BE2C (cell line): Measurements from ENCODE around the gene SLC51B.
"Not testable (repeated sequence)": the region's sequence is repeated elsewhere in the genome, so short reads cannot be mapped to it uniquely, and the experiment has no call there.

ENCODE experiments used
- DNase-seq: peaks from one replicate; pipeline ENCODE4 v3.0.0-alpha.2; 2020
- H3K27me3 ChIP-seq: fragments of 250-450 bp; sonication (Bioruptor Pico); 2 replicates; pipeline ENCODE4 v1.5.1; 2020; ENCODE audit warnings: mild to moderate bottlenecking
- H3K36me3 ChIP-seq: fragments of 250-450 bp; sonication (Bioruptor Pico); 2 replicates; pipeline ENCODE4 v1.5.1; 2020; ENCODE audit warnings: mild to moderate bottlenecking
- H3K4me1 ChIP-seq: fragments of 250-450 bp; sonication (Bioruptor Pico); 2 replicates; pipeline ENCODE4 v1.5.1; 2020
- H3K4me3 ChIP-seq: 2 replicates; pipeline ENCODE4 v1.5.1; 2011; ENCODE audit warnings: low read depth, low read length
- H3K9me3 ChIP-seq: fragments of 250-450 bp; sonication (Bioruptor Pico); 2 replicates; pipeline ENCODE4 v1.5.1; 2020
- TF ChIP-seq, protein P1 (sequence below): IDR thresholded peaks from 2 replicates; pipeline ENCODE4 v1.5.1; 2012; ENCODE audit warnings: mild to moderate bottlenecking, low read depth, low read length

The SLC51B gene

DNA sequence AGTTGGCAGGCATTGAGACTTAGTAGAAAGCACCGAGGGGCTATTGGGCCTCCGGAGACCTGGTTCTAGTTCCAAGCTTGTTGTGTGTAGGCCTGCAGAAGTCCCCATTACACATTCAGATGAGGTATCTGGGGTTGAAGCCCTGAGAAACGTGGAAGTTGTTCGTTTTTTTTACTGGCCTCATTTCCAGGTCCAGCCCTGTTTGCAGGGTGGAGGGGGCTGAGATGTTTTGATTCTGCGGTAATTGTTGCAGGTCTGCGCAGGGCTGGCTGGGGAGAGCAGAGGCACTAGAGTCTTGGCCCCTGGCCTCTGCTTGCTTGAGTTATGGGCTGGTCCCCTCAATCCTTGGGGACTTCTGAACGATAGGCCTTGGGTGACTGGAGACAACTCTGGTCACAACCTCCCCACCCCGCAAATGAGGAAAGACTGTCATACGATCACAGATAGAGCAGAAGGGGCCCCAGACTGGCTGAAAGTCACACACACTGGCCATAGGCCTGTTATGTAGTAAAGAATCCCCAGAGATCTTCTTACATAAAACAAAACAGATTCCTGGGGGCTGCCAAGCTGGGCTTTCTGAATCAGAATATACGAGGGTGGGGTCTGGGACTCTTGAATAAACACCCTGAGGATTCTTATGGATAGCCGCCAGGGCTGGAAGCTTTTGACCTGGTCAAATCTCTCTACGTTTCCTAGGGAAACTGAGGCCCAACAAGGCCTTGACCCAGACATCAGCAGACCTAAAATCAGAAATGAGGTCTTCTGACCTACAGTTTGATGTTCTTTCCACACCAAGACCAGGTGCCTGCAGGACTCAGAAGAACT, 47.0 kb downstream of the SLC51B start:
- no peaks in the 10 kb centered on the region for H3K27me3 ChIP-seq
- no peaks in the 10 kb centered on the region for H3K36me3 ChIP-seq
- TF ChIP-seq, protein P1, sequence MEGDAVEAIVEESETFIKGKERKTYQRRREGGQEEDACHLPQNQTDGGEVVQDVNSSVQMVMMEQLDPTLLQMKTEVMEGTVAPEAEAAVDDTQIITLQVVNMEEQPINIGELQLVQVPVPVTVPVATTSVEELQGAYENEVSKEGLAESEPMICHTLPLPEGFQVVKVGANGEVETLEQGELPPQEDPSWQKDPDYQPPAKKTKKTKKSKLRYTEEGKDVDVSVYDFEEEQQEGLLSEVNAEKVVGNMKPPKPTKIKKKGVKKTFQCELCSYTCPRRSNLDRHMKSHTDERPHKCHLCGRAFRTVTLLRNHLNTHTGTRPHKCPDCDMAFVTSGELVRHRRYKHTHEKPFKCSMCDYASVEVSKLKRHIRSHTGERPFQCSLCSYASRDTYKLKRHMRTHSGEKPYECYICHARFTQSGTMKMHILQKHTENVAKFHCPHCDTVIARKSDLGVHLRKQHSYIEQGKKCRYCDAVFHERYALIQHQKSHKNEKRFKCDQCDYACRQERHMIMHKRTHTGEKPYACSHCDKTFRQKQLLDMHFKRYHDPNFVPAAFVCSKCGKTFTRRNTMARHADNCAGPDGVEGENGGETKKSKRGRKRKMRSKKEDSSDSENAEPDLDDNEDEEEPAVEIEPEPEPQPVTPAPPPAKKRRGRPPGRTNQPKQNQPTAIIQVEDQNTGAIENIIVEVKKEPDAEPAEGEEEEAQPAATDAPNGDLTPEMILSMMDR: no peak
- no peak overlapping the region for H3K4me3 ChIP-seq
- no peaks in the 10 kb centered on the region for H3K9me3 ChIP-seq
- 0 out of 2 replicates have a peak, but pooled peaks cover 3% of the 10 kb centered on the region for H3K4me1 ChIP-seq
- no peak for DNase-seq

DNA sequence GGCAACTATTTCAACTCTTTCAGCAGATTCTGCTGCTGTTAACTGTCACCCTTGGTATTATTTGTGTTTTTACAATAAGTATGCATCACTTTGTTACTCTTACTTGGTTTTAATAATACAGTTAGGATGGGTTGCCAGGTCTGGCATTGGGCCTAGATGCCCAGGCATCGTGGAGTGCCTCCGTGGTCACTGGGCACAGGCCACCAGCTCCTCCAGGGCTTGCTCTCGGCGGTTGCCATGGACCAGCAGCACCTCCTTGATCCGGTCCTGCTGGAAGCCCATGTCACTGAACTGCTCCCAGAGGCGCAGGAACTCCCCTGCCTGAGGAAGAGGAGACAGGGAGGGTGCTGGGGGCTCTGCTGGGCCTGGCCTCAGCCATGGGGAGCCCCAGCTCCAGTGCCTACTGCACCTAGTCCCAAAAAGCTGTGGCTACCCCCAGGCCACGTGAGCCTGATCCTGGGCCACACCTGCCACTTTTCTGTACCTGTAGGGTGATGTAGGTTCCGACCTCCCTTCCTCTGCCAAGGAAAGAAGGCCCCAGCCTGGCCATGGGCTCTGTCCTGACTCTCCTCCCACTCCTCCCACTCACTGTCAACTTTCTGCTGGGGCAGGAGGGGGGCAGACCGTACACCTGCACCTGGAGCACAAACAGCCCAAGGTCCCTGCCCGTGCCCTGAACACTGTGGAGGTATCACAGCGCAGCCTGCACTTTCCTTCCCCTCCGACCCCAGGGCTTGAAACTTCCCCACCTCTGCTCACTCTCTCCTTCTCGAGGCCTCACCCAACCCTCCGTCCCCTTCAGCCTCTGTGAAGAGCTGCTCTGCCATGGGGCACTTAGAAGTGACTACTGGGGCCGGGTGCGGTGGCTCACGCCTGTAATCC, 48.0 kb downstream of the SLC51B start:
- TF ChIP-seq, protein P1: no peak
- H3K9me3 ChIP-seq: no peaks in the 10 kb centered on the region
- H3K36me3 ChIP-seq: no peaks in the 10 kb centered on the region
- DNase-seq: no peak
- no peak overlapping the region for H3K4me3 ChIP-seq
- H3K4me1 ChIP-seq: 0 out of 2 replicates have a peak, but pooled peaks cover 3% of the 10 kb centered on the region
- no peaks in the 10 kb centered on the region for H3K27me3 ChIP-seq

DNA sequence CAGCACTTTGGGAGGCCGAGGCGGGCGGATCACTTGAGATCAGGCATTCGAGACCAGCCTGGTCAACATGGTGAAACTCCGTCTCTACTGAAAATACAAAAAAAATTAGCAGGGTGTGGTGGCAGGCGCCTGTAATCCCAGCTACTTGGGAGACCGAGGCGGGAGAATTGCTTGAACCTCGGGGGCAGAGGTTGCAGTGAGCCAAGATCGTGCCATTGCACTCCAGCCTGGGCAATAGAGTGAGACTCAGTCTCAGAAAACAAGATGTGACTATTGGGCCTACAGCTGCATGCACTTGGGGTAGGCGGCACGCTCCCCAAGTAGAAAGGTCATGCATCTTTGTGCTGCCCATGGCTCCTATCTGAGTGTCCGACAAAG, 48.6 kb downstream of the SLC51B start:
- H3K36me3 ChIP-seq, H3K27me3 ChIP-seq, H3K9me3 ChIP-seq, H3K4me1 ChIP-seq, DNase-seq, H3K4me3 ChIP-seq: not testable (repeated sequence)

DNA sequence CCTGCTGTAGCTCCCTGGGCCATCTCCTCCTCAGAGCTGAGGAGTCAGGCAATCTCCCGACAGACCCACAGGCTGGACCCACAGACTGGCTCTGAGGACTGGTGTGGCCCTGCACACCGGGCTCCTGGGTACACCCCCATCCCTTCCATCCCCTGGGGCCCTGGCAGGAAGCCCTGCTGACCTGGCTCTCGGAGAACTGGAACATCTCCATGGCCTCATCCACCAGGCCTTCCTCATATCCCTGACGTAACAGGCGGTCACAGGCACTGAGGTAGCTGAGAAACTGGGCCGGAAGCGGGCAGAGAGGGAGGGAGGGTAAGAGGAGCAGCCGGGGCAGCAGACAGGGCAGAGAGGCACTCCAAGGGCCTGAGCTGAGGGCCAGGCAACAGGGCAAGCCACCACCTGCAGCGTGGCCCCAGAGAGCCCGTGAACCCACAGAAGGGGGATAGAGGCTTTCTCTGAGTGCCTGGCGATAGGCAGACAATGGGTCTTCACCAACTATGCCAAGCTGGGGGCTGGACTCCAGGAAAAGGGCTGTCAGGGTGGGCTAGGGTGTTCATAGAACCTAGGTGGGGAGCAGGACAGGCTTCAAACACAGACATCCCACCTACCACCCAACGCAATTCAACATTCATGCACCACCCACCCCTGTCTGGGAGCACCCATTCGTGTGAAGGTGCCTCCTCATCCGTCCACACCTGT, 49.3 kb downstream of the SLC51B start:
- H3K4me1 ChIP-seq: 0 out of 2 replicates have a peak, but pooled peaks cover 3% of the 10 kb centered on the region
- TF ChIP-seq, protein P1: no peak
- DNase-seq: peak; percentile 38
- no peaks in the 10 kb centered on the region for H3K27me3 ChIP-seq
- peaks cover 9% of the 10 kb centered on the region for H3K36me3 ChIP-seq
- H3K9me3 ChIP-seq: no peaks in the 10 kb centered on the region
- no peak overlapping the region for H3K4me3 ChIP-seq

DNA sequence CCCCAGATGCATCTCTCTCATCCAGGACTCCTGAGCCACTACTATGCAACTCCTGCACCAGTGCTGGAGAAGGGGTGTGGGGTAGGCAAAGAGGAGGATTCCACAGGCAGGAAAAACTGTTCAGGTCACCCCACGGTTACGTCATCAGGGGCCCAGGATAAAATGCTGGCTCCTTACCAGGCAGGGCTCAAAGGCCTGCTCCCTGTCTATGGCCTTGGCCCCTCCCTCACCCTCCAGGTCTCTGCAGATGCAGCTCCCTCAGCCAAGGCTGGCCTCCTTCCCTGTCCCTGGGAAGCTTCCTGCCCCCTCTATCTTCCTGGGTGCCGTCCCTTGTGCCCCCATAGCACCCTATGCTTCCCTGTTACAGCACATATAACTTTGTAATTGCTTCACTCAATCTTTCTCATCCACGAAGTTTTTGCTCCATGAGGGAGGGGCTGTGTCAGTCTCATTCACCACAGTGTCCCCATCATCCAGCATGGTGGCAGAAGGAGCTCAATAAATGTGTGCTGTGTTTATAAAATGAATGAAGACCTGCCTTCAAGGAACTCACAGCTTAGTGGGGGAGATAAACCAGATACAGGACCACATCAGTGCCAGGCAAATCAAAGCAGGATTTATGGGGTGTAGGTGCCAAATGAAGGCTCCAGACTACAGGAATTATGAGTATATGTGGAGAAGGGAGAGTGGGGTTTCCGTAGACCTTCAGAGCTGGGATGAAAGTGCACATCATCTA, 50.0 kb downstream of the SLC51B start:
- no peaks in the 10 kb centered on the region for H3K27me3 ChIP-seq
- H3K36me3 ChIP-seq: peaks cover 9% of the 10 kb centered on the region
- no peak overlapping the region for H3K4me3 ChIP-seq
- DNase-seq: no peak
- H3K4me1 ChIP-seq: 0 out of 2 replicates have a peak, but pooled peaks cover 3% of the 10 kb centered on the region
- TF ChIP-seq, protein P1: no peak
- no peaks in the 10 kb centered on the region for H3K9me3 ChIP-seq

DNA sequence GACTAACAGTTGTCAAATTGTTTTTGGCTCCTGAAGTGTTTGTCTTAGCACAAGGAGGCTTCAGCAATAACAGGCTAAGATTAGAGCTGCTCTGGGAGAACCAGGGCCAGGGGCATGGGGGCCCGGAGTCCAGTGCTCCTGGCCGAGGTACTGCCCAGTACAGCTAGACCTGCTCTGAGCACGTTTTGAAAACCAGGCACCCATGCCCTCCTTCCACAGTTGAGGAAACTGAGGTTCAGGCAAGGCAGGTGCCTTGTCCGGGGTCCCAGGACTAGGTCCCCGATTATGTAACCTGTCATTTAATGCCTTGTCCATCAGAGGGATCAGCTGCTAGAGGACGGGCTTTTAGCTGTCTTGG, 50.5 kb downstream of the SLC51B start:
- H3K4me1 ChIP-seq: 0 out of 2 replicates have a peak, but pooled peaks cover 3% of the 10 kb centered on the region
- no peak for DNase-seq

More for the DNA sequence above, 50.5 kb downstream of the SLC51B start:
- no peak overlapping the region for H3K4me3 ChIP-seq
- TF ChIP-seq, protein P1: no peak
- peaks cover 9% of the 10 kb centered on the region for H3K36me3 ChIP-seq
- no peaks in the 10 kb centered on the region for H3K27me3 ChIP-seq
- H3K9me3 ChIP-seq: no peaks in the 10 kb centered on the region
